Measurements from ENCODE around the gene TAS2R39. TPM values are rescaled to one million over a fixed set of nuclear protein-coding genes. Genes with fewer than 3 reads are reported as not detected.
"Not testable (repeated sequence)": the region's sequence is repeated elsewhere in the genome, so short reads cannot be mapped to it uniquely, and the experiment has no call there.

Gene TAS2R39
- total RNA-seq = not detected
- under 1 TPM in 1 of 8 donors, not detected in 7; 0.32 TPM for polyA plus RNA-seq (ENCODE audit: insufficient read depth in 1 of 8, insufficient read length in 8 of 8, low replicate concordance in 1 of 8)
- long read RNA-seq, donor 1 = 0 reads
- long read RNA-seq, donor 2 = 0 reads
- long read RNA-seq, donor 3 = 0 reads
- long read RNA-seq, donor 4 = 0 reads
- long read RNA-seq, donor 5 = 0 reads
- long read RNA-seq, donor 6 = 0 reads
- long read RNA-seq, donor 7 = 0 reads
- long read RNA-seq, donor 8 = 0 reads
- long read RNA-seq, donor 9 = 0 reads
- long read RNA-seq, donor 10 = 0 reads
- long read RNA-seq, donor 11, partial matches to known transcripts = 0 of 1 reads
- long read RNA-seq, donor 11, other reads (novel, unspliced or antisense) = 0 of 1 reads

DNA sequence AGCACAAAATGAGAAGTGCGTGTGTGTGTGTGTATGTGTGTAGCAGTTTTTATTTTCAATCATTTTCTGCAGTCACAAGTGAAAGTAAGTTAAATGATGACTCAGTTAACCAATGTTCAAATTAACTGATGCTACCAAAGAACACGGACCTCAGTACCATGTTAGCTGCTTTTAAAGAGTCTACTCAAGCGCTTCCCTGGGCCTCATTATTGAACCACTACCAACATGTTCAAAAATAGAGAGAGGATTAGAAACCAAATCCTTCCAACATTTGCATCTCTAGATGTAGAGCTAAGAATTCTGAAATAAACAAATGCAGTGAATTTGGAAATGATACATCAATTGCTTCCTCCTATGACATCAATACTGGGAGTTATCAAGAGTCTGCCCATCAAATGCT is at the start of gene TAS2R39:
Gene TAS2R39 (plus strand): TSS at position 396 of the 400 bp plus-strand sequence. CDS start 0 bp downstream, at position 396.
- H3K4me1 ChIP-seq (ENCODE audit: control insufficient read depth, insufficient read depth, low read length) = no peaks in the 10 kb centered on the region
- no peak within 1 kb of the TSS for H3K27ac ChIP-seq (ENCODE audit: low read length)
- H3K4me3 ChIP-seq (ENCODE audit: low read length) = no peak within 1 kb of the TSS
- no peak for DNase-seq
- H3K36me3 ChIP-seq (ENCODE audit: control insufficient read depth, insufficient read depth, low read length) = no peaks in the 10 kb centered on the region
- WGBS (ENCODE audit: insufficient coverage) = no CpG with 5 or more reads among the region's 3 CpGs
- no peaks in the 10 kb centered on the region for H3K27me3 ChIP-seq (ENCODE audit: control insufficient read depth, insufficient read depth, low read length)
- peaks cover 1% of the 10 kb centered on the region for H3K9me3 ChIP-seq (replicated peaks; ENCODE audit: control insufficient read depth, low read depth, low read length)

GRCh38 chr7:143147070-143147469 is 36.1 kb upstream of the TAS2R39 start:
- peaks cover 2% of the 10 kb centered on the region for H3K9me3 ChIP-seq (replicated peaks; ENCODE audit: control insufficient read depth, low read depth, low read length)
- peak; percentile 10 for DNase-seq
- no peaks in the 10 kb centered on the region for H3K4me1 ChIP-seq (ENCODE audit: control insufficient read depth, insufficient read depth, low read length)
- no peaks in the 10 kb centered on the region for H3K36me3 ChIP-seq (ENCODE audit: control insufficient read depth, insufficient read depth, low read length)
- H3K4me3 ChIP-seq (ENCODE audit: low read length) = no peak overlapping the region
- no peak overlapping the region for H3K27ac ChIP-seq (ENCODE audit: low read length)
- no peaks in the 10 kb centered on the region for H3K27me3 ChIP-seq (ENCODE audit: control insufficient read depth, insufficient read depth, low read length)

DNA sequence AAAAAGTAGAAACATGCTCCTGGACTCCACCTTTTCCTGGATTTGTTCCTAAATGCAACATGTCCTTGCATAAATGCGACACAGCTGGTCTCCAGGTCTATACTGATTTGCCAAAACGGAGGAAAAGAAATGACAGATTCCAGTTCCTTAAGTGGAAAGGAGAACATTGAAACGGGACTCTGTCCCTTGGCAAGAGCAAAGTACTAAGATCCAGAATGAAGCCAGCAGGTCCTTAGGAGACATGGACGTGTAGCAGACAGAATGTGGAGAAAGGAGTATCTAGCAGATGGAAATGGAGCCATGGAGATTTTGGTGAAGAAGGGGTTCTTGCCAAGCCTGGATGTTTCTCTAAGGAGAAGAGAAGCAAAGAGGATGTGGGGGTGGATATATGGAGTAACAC is 35.2 kb upstream of the TAS2R39 start:
- Histone ChIP-seq H3K27ac (ENCODE audit: low read length) (no peak overlapping the region), H3K27me3 (ENCODE audit: control insufficient read depth, insufficient read depth, low read length) (no peaks in the 10 kb centered on the region), H3K4me3 (ENCODE audit: low read length) (no peak overlapping the region), H3K9me3 (replicated peaks; ENCODE audit: control insufficient read depth, low read depth, low read length) (peaks cover 2% of the 10 kb centered on the region), H3K36me3 (ENCODE audit: control insufficient read depth, insufficient read depth, low read length) (no peaks in the 10 kb centered on the region), H3K4me1 (ENCODE audit: control insufficient read depth, insufficient read depth, low read length) (no peaks in the 10 kb centered on the region)
- WGBS (ENCODE audit: insufficient coverage) = 58% methylated on average over 4 of the region's 4 CpGs
- no peak for DNase-seq

- H3K9me3 ChIP-seq (replicated peaks; ENCODE audit: control insufficient read depth, low read depth, low read length) = peaks cover 2% of the 10 kb centered on the region
- DNase-seq = no peak
- no peaks in the 10 kb centered on the region for H3K4me1 ChIP-seq (ENCODE audit: control insufficient read depth, insufficient read depth, low read length)
- H3K27me3 ChIP-seq (ENCODE audit: control insufficient read depth, insufficient read depth, low read length) = no peaks in the 10 kb centered on the region
- H3K36me3 ChIP-seq (ENCODE audit: control insufficient read depth, insufficient read depth, low read length) = no peaks in the 10 kb centered on the region
- no peak overlapping the region for H3K4me3 ChIP-seq (ENCODE audit: low read length)
- H3K27ac ChIP-seq (ENCODE audit: low read length) = no peak overlapping the region
Measured at GRCh38 chr7:143148651-143149050, 34.6 kb upstream of the TAS2R39 start.

DNA sequence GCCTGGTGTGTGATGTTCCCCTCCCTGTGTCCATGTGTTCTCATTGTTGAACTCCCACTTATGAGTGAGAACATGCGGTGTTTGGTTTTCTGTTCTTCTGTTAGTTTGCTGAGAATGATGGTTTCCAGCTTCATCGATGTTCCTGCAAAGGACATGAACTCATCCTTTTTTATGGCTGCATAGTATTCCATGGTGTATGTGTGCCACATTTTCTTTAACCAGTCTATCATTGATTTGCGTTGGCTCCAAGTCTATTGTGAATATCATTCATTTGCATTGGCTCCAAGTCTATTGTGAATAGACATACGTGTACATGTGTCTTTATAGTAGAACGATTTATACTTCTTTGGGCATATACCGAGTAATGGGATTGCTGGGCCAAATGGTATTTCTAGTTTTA is 32.5 kb upstream of the TAS2R39 start:
- not testable (repeated sequence) for H3K27ac ChIP-seq (ENCODE audit: low read length); H3K4me1 ChIP-seq (ENCODE audit: control insufficient read depth, insufficient read depth, low read length); DNase-seq; H3K36me3 ChIP-seq (ENCODE audit: control insufficient read depth, insufficient read depth, low read length); H3K4me3 ChIP-seq (ENCODE audit: low read length); H3K9me3 ChIP-seq (replicated peaks; ENCODE audit: control insufficient read depth, low read depth, low read length); H3K27me3 ChIP-seq (ENCODE audit: control insufficient read depth, insufficient read depth, low read length)
- WGBS (ENCODE audit: insufficient coverage) = 100% methylated on average over 1 of the region's 6 CpGs

GRCh38 chr7:143158617-143159016 is 24.6 kb upstream of the TAS2R39 start:
- not testable (repeated sequence) for H3K27me3 ChIP-seq (ENCODE audit: control insufficient read depth, insufficient read depth, low read length); H3K36me3 ChIP-seq (ENCODE audit: control insufficient read depth, insufficient read depth, low read length); DNase-seq; H3K4me3 ChIP-seq (ENCODE audit: low read length); H3K27ac ChIP-seq (ENCODE audit: low read length); H3K4me1 ChIP-seq (ENCODE audit: control insufficient read depth, insufficient read depth, low read length); H3K9me3 ChIP-seq (replicated peaks; ENCODE audit: control insufficient read depth, low read depth, low read length)
- no CpG with 5 or more reads among the region's 3 CpGs for WGBS (ENCODE audit: insufficient coverage)

GRCh38 chr7:143171697-143172096 is 11.5 kb upstream of the TAS2R39 start:
- H3K27me3 ChIP-seq (ENCODE audit: control insufficient read depth, insufficient read depth, low read length) = no peaks in the 10 kb centered on the region
- no peaks in the 10 kb centered on the region for H3K4me1 ChIP-seq (ENCODE audit: control insufficient read depth, insufficient read depth, low read length)
- H3K9me3 ChIP-seq (replicated peaks; ENCODE audit: control insufficient read depth, low read depth, low read length) = no peaks in the 10 kb centered on the region
- H3K4me3 ChIP-seq (ENCODE audit: low read length) = no peak overlapping the region
- DNase-seq = no peak
- no peak overlapping the region for H3K27ac ChIP-seq (ENCODE audit: low read length)
- H3K36me3 ChIP-seq (ENCODE audit: control insufficient read depth, insufficient read depth, low read length) = no peaks in the 10 kb centered on the region

- H3K4me3 ChIP-seq (ENCODE audit: low read length) = no peak overlapping the region
- no CpG with 5 or more reads among the region's 4 CpGs for WGBS (ENCODE audit: insufficient coverage)
- peak; percentile 50 for DNase-seq
- H3K36me3 ChIP-seq (ENCODE audit: control insufficient read depth, insufficient read depth, low read length) = no peaks in the 10 kb centered on the region
- H3K4me1 ChIP-seq (ENCODE audit: control insufficient read depth, insufficient read depth, low read length) = no peaks in the 10 kb centered on the region
- no peaks in the 10 kb centered on the region for H3K9me3 ChIP-seq (replicated peaks; ENCODE audit: control insufficient read depth, low read depth, low read length)
- no peaks in the 10 kb centered on the region for H3K27me3 ChIP-seq (ENCODE audit: control insufficient read depth, insufficient read depth, low read length)
- no peak overlapping the region for H3K27ac ChIP-seq (ENCODE audit: low read length)
Measured at GRCh38 chr7:143172354-143172753, 10.9 kb upstream of the TAS2R39 start.

DNA sequence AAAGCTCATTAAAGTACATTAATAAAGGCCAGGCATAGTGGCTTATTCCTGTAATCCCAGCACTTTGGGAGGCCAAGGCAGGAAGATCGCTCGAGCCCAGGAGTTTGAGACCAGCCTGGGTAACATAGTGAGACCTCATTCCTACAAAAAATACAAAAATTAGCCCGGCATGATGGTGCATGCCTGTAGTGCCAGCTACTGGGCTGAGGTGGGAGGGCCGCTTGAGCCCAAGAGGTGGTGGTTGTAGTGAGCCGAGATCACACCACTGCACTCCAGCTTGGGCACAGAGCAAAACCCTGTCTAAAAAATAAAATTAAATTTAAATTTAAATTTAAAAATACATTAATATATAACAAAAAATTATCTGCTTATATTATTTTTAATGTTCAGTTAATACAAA is 7.1 kb upstream of the TAS2R39 start:
- WGBS (ENCODE audit: insufficient coverage) = no CpG with 5 or more reads among the region's 5 CpGs
- Histone ChIP-seq H3K27ac (ENCODE audit: low read length) (no peak overlapping the region), H3K9me3 (replicated peaks; ENCODE audit: control insufficient read depth, low read depth, low read length) (peaks cover 4% of the 10 kb centered on the region), H3K27me3 (ENCODE audit: control insufficient read depth, insufficient read depth, low read length) (no peaks in the 10 kb centered on the region), H3K4me1 (ENCODE audit: control insufficient read depth, insufficient read depth, low read length) (no peaks in the 10 kb centered on the region), H3K36me3 (ENCODE audit: control insufficient read depth, insufficient read depth, low read length) (no peaks in the 10 kb centered on the region), H3K4me3 (ENCODE audit: low read length) (no peak overlapping the region)
- DNase-seq = no peak

DNA sequence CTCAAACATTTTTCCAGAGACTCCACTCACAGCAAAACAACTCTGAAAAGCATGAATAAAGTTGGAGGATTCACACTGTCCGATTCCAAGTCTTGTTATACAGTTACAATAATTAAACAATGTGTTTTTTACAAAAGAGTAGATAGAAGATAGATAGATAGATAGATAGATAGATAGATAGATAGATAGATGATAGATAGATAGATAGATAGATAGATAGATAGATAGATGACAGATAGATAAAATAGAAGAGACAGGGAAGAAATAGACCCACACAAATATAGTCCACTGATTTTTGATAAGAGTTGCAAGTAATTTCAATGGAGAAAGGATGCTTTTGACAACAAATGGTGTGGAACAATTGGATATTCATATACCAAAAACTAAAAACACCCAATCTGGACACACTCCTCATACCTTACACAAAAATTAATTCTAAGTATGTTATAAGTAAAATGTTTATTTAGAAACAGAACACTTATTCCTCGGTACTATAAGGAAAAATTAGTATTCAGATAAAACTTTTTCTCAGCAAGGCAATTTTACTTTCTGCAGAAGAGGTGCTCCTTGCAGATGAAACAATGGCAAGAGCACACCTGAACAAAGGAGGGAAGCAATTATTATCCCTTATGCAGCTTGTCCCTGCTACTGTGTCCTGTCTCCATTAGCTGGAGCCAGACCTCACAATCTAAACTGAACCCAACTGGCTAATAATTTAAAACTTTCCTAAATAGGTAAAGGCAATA is 5.7 kb upstream of the TAS2R39 start:
- Histone ChIP-seq H3K27ac (ENCODE audit: low read length) (no peak overlapping the region), H3K4me1 (ENCODE audit: control insufficient read depth, insufficient read depth, low read length) (no peaks in the 10 kb centered on the region), H3K9me3 (replicated peaks; ENCODE audit: control insufficient read depth, low read depth, low read length) (peaks cover 4% of the 10 kb centered on the region), H3K36me3 (ENCODE audit: control insufficient read depth, insufficient read depth, low read length) (no peaks in the 10 kb centered on the region), H3K4me3 (ENCODE audit: low read length) (no peak overlapping the region), H3K27me3 (ENCODE audit: control insufficient read depth, insufficient read depth, low read length) (no peaks in the 10 kb centered on the region)
- WGBS (ENCODE audit: insufficient coverage) = no CpG with 5 or more reads among the region's 2 CpGs
- DNase-seq = no peak

Measured in muscle of leg (tissue), 16 donors.